Liver (tissue), 3 donors: ENCODE results near the gene ANKRD16.
A peak's percentile ranks its signal among the peaks of the same experiment; 100 is the strongest.

ENCODE experiments used
- GABPA ChIP-seq, 2 donors: IDR thresholded peaks in 1 of 2; conservative IDR thresholded peaks in 1 of 2; 2 replicates each; pipeline ENCODE4 v1.6.1; 2016; ENCODE audit warnings: antibody characterized with exemption in 2 of 2, mild to moderate bottlenecking in 1 of 2, moderate library complexity in 1 of 2
- RAD21 ChIP-seq, 2 donors: IDR thresholded peaks; 2 replicates each; pipeline ENCODE4 v1.6.1; 2016; ENCODE audit warnings: antibody characterized with exemption in 2 of 2, mild to moderate bottlenecking in 2 of 2
- RXRA ChIP-seq, 2 donors: IDR thresholded peaks; 2 replicates each; pipeline ENCODE4 v1.6.1; 2017 to 2018; ENCODE audit warnings: antibody characterized with exemption in 2 of 2, mild to moderate bottlenecking in 1 of 2
- SP1 ChIP-seq: IDR thresholded peaks from 2 replicates; pipeline ENCODE4 v1.6.1; 2018; ENCODE audit warnings: antibody characterized with exemption, mild to moderate bottlenecking
- TAF1 ChIP-seq: conservative IDR thresholded peaks from 2 replicates; pipeline ENCODE4 v1.6.1; 2016; ENCODE audit warnings: antibody characterized with exemption, mild to moderate bottlenecking
- YY1 ChIP-seq: IDR thresholded peaks from 2 replicates; pipeline ENCODE4 v1.6.1; 2016; ENCODE audit warnings: antibody characterized with exemption, mild to moderate bottlenecking
- TF ChIP-seq, protein P1 (sequence below): fragments of 150-350 bp; IDR thresholded peaks from 2 replicates; pipeline ENCODE4 v1.5.1; 2017; ENCODE audit warnings: improper control_type of control experiment, low read depth, low read length; ENCODE audit not compliant: missing input control
- TF ChIP-seq, protein P2 (sequence below): IDR thresholded peaks from 2 replicates; pipeline ENCODE4 v1.6.1; 2016; ENCODE audit warnings: antibody characterized with exemption
- TF ChIP-seq, protein P3 (sequence below): IDR thresholded peaks from 2 replicates; pipeline ENCODE4 v1.6.1; 2016; ENCODE audit warnings: antibody characterized with exemption, mild to moderate bottlenecking
- donor health status: healthy.
- donor health status: healthy.

DNA sequence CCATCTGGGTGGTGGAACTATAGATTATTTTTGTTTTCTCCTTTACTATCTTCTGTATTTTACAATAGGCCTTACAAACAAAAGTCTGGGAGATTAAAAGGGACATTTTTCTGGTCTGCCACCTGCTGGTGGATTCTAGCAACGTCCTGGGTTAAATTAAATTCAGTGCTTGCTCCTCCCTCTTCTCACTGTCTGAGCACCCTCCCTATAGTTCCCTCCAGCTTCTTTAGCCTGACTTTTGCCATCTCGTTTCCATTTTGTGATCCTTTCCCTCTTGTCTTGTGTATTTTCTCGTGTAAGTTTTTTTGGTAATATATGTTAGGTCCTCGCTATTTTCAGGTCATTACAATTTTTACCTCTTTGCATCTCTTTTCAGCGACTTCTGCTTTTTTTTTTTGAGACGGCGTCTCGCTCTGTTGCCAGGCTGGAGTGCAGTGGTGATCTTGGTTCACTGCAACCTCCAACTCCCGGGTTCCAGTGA is 16.1 kb downstream of the ANKRD16 start:
- TF ChIP-seq, protein P1, sequence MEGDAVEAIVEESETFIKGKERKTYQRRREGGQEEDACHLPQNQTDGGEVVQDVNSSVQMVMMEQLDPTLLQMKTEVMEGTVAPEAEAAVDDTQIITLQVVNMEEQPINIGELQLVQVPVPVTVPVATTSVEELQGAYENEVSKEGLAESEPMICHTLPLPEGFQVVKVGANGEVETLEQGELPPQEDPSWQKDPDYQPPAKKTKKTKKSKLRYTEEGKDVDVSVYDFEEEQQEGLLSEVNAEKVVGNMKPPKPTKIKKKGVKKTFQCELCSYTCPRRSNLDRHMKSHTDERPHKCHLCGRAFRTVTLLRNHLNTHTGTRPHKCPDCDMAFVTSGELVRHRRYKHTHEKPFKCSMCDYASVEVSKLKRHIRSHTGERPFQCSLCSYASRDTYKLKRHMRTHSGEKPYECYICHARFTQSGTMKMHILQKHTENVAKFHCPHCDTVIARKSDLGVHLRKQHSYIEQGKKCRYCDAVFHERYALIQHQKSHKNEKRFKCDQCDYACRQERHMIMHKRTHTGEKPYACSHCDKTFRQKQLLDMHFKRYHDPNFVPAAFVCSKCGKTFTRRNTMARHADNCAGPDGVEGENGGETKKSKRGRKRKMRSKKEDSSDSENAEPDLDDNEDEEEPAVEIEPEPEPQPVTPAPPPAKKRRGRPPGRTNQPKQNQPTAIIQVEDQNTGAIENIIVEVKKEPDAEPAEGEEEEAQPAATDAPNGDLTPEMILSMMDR: peak; percentile 82
- TF ChIP-seq, protein P2, sequence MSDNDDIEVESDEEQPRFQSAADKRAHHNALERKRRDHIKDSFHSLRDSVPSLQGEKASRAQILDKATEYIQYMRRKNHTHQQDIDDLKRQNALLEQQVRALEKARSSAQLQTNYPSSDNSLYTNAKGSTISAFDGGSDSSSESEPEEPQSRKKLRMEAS: no peak
- TF ChIP-seq RXRA (IDR thresholded peaks at IDR 0.05) (no peak), YY1 (no peak), RAD21 (IDR thresholded peaks at IDR 0.05) (peak; percentile 82), GABPA (IDR thresholded peaks at IDR 0.05 in 1 of 2, conservative IDR thresholded peaks at IDR 0.05 in 1 of 2) (no peak), SP1 (no peak), TAF1 (no peak)
- TF ChIP-seq, protein P3, sequence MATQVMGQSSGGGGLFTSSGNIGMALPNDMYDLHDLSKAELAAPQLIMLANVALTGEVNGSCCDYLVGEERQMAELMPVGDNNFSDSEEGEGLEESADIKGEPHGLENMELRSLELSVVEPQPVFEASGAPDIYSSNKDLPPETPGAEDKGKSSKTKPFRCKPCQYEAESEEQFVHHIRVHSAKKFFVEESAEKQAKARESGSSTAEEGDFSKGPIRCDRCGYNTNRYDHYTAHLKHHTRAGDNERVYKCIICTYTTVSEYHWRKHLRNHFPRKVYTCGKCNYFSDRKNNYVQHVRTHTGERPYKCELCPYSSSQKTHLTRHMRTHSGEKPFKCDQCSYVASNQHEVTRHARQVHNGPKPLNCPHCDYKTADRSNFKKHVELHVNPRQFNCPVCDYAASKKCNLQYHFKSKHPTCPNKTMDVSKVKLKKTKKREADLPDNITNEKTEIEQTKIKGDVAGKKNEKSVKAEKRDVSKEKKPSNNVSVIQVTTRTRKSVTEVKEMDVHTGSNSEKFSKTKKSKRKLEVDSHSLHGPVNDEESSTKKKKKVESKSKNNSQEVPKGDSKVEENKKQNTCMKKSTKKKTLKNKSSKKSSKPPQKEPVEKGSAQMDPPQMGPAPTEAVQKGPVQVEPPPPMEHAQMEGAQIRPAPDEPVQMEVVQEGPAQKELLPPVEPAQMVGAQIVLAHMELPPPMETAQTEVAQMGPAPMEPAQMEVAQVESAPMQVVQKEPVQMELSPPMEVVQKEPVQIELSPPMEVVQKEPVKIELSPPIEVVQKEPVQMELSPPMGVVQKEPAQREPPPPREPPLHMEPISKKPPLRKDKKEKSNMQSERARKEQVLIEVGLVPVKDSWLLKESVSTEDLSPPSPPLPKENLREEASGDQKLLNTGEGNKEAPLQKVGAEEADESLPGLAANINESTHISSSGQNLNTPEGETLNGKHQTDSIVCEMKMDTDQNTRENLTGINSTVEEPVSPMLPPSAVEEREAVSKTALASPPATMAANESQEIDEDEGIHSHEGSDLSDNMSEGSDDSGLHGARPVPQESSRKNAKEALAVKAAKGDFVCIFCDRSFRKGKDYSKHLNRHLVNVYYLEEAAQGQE: no peak
